ENCODE results near the gene LARGE1.

Gene LARGE1

DNA sequence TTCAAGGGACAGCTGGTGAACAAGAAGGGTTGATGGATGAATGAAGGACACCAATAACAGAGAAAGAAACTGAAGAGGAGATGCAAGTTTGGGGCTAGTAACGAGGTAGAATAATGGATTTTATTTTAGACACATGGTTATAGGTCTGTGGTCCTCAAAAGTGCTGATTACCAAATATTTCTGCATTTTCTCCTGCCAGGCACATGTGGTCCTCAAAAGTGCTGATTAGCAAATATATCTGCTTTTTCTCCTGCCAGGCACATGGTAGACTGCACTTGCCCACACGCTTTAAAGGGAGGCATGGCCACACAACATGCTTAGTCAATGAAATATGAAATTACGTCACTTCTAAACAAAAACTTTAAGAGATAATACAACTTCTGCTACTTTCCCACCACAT lies 489.0 kb downstream of the LARGE1 start:
- peaks cover 3% of the 10 kb centered on the region for H3K36me3 ChIP-seq (ENCODE audit: control insufficient read depth, insufficient read depth, low read length)

DNA sequence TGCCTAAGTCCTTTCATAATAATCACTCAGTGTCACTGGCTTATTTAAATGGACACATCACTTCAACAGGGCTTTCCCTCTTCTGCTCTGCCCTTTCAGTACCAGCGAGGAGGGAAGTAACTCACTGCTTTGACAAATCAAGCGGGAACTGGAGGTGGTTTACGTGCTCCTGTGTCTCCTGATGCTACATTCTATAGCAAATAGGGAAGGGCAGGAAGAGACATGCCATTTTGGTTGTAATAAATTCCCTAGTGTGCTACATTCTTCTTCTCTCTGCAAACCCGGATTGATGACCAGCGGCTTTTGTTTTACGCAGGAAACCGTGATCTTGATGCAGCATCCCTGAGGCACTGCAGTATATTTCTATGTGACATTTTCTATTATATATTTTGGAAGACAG lies 491.0 kb downstream of the LARGE1 start:
- no peak overlapping the region for H3K4me3 ChIP-seq (ENCODE audit: low read depth, low read length)
- no peak overlapping the region for H3K9ac ChIP-seq (ENCODE audit: low read depth, low read length)
- H3K27me3 ChIP-seq (ENCODE audit: control insufficient read depth, insufficient read depth, low read length), result no peaks in the 10 kb centered on the region
- H3K4me1 ChIP-seq (ENCODE audit: control insufficient read depth, insufficient read depth, low read length), result peaks cover 8% of the 10 kb centered on the region; the same call in 1 of the 2 replicates
- H3K9me3 ChIP-seq (ENCODE audit: control insufficient read depth, insufficient read depth, low read length), result no peaks in the 10 kb centered on the region
- no peak overlapping the region for H3K27ac ChIP-seq (ENCODE audit: low read depth, low read length)
- peaks cover 3% of the 10 kb centered on the region for H3K36me3 ChIP-seq (ENCODE audit: control insufficient read depth, insufficient read depth, low read length)

More for the DNA sequence above, 489.0 kb downstream of the LARGE1 start:
- Histone ChIP-seq H3K27ac (ENCODE audit: low read depth, low read length) (no peak overlapping the region), H3K27me3 (ENCODE audit: control insufficient read depth, insufficient read depth, low read length) (no peaks in the 10 kb centered on the region), H3K9me3 (ENCODE audit: control insufficient read depth, insufficient read depth, low read length) (no peaks in the 10 kb centered on the region), H3K9ac (ENCODE audit: low read depth, low read length) (no peak overlapping the region), H3K4me3 (ENCODE audit: low read depth, low read length) (no peak overlapping the region), H3K4me1 (ENCODE audit: control insufficient read depth, insufficient read depth, low read length) (peaks cover 10% of the 10 kb centered on the region; the same call in 1 of the 2 replicates)

DNA sequence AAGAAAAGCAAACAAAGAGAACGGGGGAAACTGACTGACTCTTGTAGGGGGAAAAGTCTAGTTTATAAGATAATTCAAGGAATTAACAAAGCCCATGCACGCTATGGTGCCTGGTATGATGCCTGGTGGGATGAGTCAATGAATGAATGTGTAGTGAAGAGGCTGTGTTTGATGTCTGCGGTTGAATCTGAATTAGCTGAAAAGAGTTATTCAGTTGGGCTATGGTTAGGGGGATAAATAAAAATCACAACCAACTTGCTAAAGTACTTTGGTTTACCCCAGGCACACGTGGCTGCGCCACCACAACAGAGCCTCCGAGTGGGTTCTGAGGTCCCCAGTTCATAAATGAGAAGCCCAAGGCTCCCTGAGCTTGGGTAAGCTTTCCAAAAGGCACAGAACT lies 492.8 kb downstream of the LARGE1 start:
- H3K27ac ChIP-seq (ENCODE audit: low read depth, low read length), result no peak overlapping the region
- H3K27me3 ChIP-seq (ENCODE audit: control insufficient read depth, insufficient read depth, low read length), result no peaks in the 10 kb centered on the region
- peaks cover 3% of the 10 kb centered on the region for H3K36me3 ChIP-seq (ENCODE audit: control insufficient read depth, insufficient read depth, low read length)
- H3K9ac ChIP-seq (ENCODE audit: low read depth, low read length), result no peak overlapping the region
- H3K4me3 ChIP-seq (ENCODE audit: low read depth, low read length), result no peak overlapping the region
- H3K4me1 ChIP-seq (ENCODE audit: control insufficient read depth, insufficient read depth, low read length), result peaks cover 8% of the 10 kb centered on the region; the same call in 1 of the 2 replicates
- H3K9me3 ChIP-seq (ENCODE audit: control insufficient read depth, insufficient read depth, low read length), result no peaks in the 10 kb centered on the region

DNA sequence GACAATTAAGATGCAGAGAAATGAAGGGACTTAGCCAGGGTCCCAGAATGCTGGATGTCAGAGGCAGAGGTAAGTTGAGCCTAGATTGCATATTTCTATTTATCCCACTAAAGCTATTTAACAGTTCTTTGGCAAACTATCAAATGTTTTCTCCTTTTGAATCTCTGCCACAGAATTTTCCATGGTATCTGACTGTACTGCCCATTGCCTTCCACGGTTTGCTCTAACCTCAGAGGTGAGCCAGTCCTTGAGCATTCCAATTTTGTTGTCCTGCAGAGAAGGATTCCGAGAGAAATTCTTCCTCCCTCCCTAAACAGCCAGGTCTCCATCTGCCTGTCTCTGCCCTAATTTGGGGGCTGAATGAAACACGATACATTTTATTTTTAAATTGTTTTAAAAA lies 493.8 kb downstream of the LARGE1 start:
- Histone ChIP-seq H3K4me3 (ENCODE audit: low read depth, low read length) (no peak overlapping the region), H3K27ac (ENCODE audit: low read depth, low read length) (no peak overlapping the region), H3K9ac (ENCODE audit: low read depth, low read length) (no peak overlapping the region), H3K9me3 (ENCODE audit: control insufficient read depth, insufficient read depth, low read length) (no peaks in the 10 kb centered on the region), H3K27me3 (ENCODE audit: control insufficient read depth, insufficient read depth, low read length) (no peaks in the 10 kb centered on the region), H3K36me3 (ENCODE audit: control insufficient read depth, insufficient read depth, low read length) (no peaks in the 10 kb centered on the region; the same call in 1 of the 2 replicates), H3K4me1 (ENCODE audit: control insufficient read depth, insufficient read depth, low read length) (peaks cover 8% of the 10 kb centered on the region; the same call in 1 of the 2 replicates)

DNA sequence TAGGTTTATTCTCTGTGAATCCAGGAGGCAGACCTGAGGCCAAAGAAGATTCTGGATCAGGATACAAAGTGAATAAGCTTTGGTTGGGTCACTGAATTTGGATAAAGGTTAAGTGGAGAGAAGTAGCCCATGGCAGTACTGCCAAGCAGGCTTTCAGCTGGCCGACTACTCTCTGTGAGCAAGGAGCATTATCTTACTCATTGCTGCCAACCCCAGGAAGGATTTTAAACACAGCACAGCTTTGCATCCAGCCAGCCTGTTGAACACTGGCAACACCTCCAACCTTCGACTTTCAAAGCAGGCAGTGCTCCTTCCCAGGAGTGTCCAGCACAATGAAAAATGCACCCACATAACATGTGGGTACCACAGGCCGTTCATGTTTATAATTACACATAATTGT lies 498.4 kb downstream of the LARGE1 start:
- no peaks in the 10 kb centered on the region for H3K27me3 ChIP-seq (ENCODE audit: control insufficient read depth, insufficient read depth, low read length)
- no peaks in the 10 kb centered on the region for H3K9me3 ChIP-seq (ENCODE audit: control insufficient read depth, insufficient read depth, low read length)
- no peak overlapping the region for H3K9ac ChIP-seq (ENCODE audit: low read depth, low read length)
- peaks cover 3% of the 10 kb centered on the region; the same call in 1 of the 2 replicates for H3K4me1 ChIP-seq (ENCODE audit: control insufficient read depth, insufficient read depth, low read length)
- H3K36me3 ChIP-seq (ENCODE audit: control insufficient read depth, insufficient read depth, low read length), result no peaks in the 10 kb centered on the region
- no peak overlapping the region for H3K27ac ChIP-seq (ENCODE audit: low read depth, low read length)
- H3K4me3 ChIP-seq (ENCODE audit: low read depth, low read length), result no peak overlapping the region

DNA sequence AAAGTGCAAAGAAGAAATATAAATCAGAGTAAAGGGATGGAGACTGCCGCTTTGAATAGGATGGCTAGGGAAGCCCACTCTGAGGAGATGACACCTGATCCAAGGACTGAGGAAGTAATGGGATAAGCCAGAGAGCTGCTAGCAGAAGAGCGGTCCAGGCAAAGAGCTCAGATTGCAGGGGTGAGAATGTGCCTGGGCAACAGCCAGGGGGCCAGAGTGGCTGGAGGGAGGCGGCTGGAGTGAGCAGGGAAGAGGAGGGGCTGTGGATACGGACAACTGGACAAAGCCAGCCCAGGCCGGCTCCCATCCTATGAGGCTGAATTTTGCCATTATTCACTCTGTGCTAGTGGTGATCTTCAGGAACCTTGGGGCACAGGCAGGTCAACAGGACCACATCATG lies 501.8 kb downstream of the LARGE1 start:
- H3K27ac ChIP-seq (ENCODE audit: low read depth, low read length), result no peak overlapping the region
- H3K9me3 ChIP-seq (ENCODE audit: control insufficient read depth, insufficient read depth, low read length), result no peaks in the 10 kb centered on the region
- H3K36me3 ChIP-seq (ENCODE audit: control insufficient read depth, insufficient read depth, low read length), result no peaks in the 10 kb centered on the region

DNA sequence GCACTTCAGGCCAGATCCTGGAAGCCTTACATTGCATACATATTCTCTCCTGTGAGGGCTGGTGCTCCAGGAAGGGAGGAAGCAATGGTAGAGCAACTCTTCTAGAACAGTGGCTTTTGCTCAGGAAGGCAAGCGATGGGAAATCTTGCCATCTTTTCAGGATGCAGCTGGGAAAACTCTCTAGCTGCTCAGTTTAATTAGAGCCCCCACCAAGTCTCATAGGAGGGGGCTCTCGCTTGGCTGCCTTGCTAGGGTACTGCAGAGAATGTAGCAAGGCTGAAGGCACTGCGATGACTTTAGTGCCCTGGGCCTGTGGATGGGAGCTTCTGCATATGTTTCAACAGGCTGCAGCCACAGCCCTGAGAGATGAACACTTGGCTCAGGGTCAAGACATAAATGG lies 504.9 kb downstream of the LARGE1 start:
- no peaks in the 10 kb centered on the region for H3K27me3 ChIP-seq (ENCODE audit: control insufficient read depth, insufficient read depth, low read length)
- H3K36me3 ChIP-seq (ENCODE audit: control insufficient read depth, insufficient read depth, low read length), result no peaks in the 10 kb centered on the region
- no peaks in the 10 kb centered on the region for H3K4me1 ChIP-seq (ENCODE audit: control insufficient read depth, insufficient read depth, low read length)
- H3K27ac ChIP-seq (ENCODE audit: low read depth, low read length), result no peak overlapping the region
- no peak overlapping the region for H3K9ac ChIP-seq (ENCODE audit: low read depth, low read length)
- H3K9me3 ChIP-seq (ENCODE audit: control insufficient read depth, insufficient read depth, low read length), result no peaks in the 10 kb centered on the region
- H3K4me3 ChIP-seq (ENCODE audit: low read depth, low read length), result no peak overlapping the region

More for the DNA sequence above, 501.8 kb downstream of the LARGE1 start:
- H3K9ac ChIP-seq (ENCODE audit: low read depth, low read length), result no peak overlapping the region
- no peaks in the 10 kb centered on the region for H3K27me3 ChIP-seq (ENCODE audit: control insufficient read depth, insufficient read depth, low read length)
- no peak overlapping the region for H3K4me3 ChIP-seq (ENCODE audit: low read depth, low read length)
- no peaks in the 10 kb centered on the region for H3K4me1 ChIP-seq (ENCODE audit: control insufficient read depth, insufficient read depth, low read length)

DNA sequence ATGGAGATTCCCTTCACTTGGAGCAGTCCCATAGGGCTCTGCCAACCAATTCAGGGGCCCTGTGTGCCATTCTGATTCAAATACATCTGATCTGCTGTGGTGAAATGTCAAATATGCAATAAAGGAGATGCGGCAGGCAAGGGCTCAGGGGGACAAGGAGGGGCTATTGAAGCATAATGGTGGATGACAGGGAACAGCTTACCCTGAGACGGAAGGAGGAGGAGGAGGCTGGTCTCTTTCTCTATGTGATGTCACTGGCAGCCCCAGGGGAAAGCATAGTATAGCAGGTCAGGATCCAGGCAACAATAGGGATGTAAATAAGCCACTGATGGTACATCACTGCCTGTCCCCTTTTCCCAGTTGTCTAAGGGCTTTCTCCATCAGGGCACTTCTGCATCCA lies 511.2 kb downstream of the LARGE1 start:
- Histone ChIP-seq H3K4me1 (ENCODE audit: control insufficient read depth, insufficient read depth, low read length) (peaks cover 4% of the 10 kb centered on the region; the same call in 1 of the 2 replicates), H3K4me3 (ENCODE audit: low read depth, low read length) (no peak overlapping the region), H3K27ac (ENCODE audit: low read depth, low read length) (no peak overlapping the region), H3K27me3 (ENCODE audit: control insufficient read depth, insufficient read depth, low read length) (no peaks in the 10 kb centered on the region), H3K9me3 (ENCODE audit: control insufficient read depth, insufficient read depth, low read length) (no peaks in the 10 kb centered on the region), H3K9ac (ENCODE audit: low read depth, low read length) (no peak overlapping the region), H3K36me3 (ENCODE audit: control insufficient read depth, insufficient read depth, low read length) (no peaks in the 10 kb centered on the region)

DNA sequence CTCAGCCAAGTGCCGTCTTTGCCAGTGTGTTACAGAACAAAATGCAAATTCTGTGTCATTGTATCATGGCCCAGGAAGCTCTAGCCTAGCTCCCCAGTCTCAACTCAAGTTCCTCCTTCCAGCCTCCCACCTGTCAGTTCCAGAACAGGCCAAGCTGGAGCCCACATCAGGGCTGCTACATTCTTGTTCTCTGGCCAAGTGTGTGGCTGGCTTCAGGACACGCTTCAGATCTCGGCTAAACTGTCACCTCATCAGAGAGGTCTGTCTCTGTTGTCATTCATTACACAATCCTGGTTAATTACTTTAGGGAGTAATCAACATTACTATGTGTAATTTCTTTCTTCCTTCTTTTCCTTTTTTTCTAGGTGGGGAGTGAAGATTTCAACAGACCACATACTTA lies 515.1 kb downstream of the LARGE1 start:
- H3K27me3 ChIP-seq (ENCODE audit: control insufficient read depth, insufficient read depth, low read length), result no peaks in the 10 kb centered on the region
- no peak overlapping the region for H3K4me3 ChIP-seq (ENCODE audit: low read depth, low read length)
- H3K36me3 ChIP-seq (ENCODE audit: control insufficient read depth, insufficient read depth, low read length), result no peaks in the 10 kb centered on the region; the same call in 1 of the 2 replicates
- no peak overlapping the region for H3K27ac ChIP-seq (ENCODE audit: low read depth, low read length)
- H3K9ac ChIP-seq (ENCODE audit: low read depth, low read length), result no peak overlapping the region
- peaks cover 4% of the 10 kb centered on the region; the same call in 1 of the 2 replicates for H3K4me1 ChIP-seq (ENCODE audit: control insufficient read depth, insufficient read depth, low read length)
- H3K9me3 ChIP-seq (ENCODE audit: control insufficient read depth, insufficient read depth, low read length), result no peaks in the 10 kb centered on the region

DNA sequence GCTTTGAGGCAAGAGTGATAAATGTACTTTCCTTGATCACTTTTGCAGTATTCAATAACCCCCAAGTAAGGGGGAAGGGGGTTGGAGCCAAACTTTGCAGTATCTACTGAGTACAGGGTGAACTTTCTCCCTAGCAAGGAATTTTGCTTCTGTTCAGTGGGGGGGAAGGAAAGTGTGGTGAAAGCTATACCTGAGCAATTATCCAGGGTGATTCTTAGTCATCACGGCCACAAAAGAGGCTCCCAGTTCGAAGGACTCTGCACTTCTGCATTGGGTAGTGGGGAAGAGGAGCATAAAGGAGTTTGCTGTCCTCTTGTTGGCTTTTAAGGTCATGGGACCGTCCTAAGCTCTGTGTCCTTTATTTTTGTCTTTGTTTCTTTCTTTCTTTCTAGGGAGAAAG lies 515.6 kb downstream of the LARGE1 start:
- H3K36me3 ChIP-seq (ENCODE audit: control insufficient read depth, insufficient read depth, low read length), result no peaks in the 10 kb centered on the region; the same call in 1 of the 2 replicates
- peaks cover 4% of the 10 kb centered on the region; the same call in 1 of the 2 replicates for H3K4me1 ChIP-seq (ENCODE audit: control insufficient read depth, insufficient read depth, low read length)
- no peak overlapping the region for H3K4me3 ChIP-seq (ENCODE audit: low read depth, low read length)
- H3K27ac ChIP-seq (ENCODE audit: low read depth, low read length), result no peak overlapping the region
- H3K27me3 ChIP-seq (ENCODE audit: control insufficient read depth, insufficient read depth, low read length), result no peaks in the 10 kb centered on the region
- no peaks in the 10 kb centered on the region for H3K9me3 ChIP-seq (ENCODE audit: control insufficient read depth, insufficient read depth, low read length)
- no peak overlapping the region for H3K9ac ChIP-seq (ENCODE audit: low read depth, low read length)

DNA sequence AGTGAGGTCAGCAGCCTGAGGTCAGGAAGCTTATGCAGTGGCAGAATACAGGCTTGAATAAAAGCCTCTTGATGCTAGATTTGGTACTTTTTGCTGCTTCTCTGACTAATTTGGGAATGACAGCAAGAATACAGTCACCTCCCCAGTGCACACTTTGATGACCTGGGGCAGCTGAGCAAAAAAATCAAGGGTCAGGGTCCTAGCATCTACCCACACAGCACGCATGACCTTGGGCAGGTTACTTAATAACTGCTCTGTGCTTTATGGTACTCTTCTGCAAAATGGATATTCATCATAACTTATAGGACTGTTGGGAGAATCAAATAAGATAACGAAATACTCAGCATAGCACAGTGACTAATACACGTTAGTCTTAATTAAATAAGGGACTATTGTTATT lies 518.0 kb downstream of the LARGE1 start:
- Histone ChIP-seq H3K27ac (ENCODE audit: low read depth, low read length) (no peak overlapping the region), H3K27me3 (ENCODE audit: control insufficient read depth, insufficient read depth, low read length) (no peaks in the 10 kb centered on the region)

More for the DNA sequence above, 518.0 kb downstream of the LARGE1 start:
- H3K4me1 ChIP-seq (ENCODE audit: control insufficient read depth, insufficient read depth, low read length), result no peaks in the 10 kb centered on the region
- H3K36me3 ChIP-seq (ENCODE audit: control insufficient read depth, insufficient read depth, low read length), result no peaks in the 10 kb centered on the region; the same call in 1 of the 2 replicates
- no peaks in the 10 kb centered on the region for H3K9me3 ChIP-seq (ENCODE audit: control insufficient read depth, insufficient read depth, low read length)
- no peak overlapping the region for H3K9ac ChIP-seq (ENCODE audit: low read depth, low read length)
- no peak overlapping the region for H3K4me3 ChIP-seq (ENCODE audit: low read depth, low read length)
